ENCODE results near the gene RAB7B. TPM values are rescaled to one million over a fixed set of nuclear protein-coding genes. Genes with fewer than 3 reads are reported as not detected.

The RAB7B gene
- total RNA-seq, 1 donor from 2014 or later, result 4.4 TPM

DNA sequence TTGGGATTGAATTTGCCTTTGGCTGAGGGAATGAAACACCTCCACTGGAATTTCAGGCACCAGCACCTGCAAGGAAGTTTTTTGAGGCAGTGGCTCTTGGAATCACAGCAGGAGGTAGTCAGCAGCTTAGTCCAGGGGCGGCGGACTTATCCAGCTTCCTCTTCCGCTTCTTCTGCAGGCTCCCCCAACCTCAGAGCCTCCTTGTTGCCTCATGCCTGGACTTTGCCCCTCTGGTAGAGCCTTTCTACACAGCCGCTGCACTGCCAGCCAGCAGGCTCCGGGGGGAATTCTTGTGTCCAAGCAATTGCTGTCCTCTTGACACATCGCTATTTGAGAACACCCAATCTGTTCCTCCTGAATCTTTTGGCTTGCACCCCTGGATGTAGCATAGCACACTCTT lies 45.4 kb upstream of the RAB7B start:
- TF ChIP-seq, protein P1, sequence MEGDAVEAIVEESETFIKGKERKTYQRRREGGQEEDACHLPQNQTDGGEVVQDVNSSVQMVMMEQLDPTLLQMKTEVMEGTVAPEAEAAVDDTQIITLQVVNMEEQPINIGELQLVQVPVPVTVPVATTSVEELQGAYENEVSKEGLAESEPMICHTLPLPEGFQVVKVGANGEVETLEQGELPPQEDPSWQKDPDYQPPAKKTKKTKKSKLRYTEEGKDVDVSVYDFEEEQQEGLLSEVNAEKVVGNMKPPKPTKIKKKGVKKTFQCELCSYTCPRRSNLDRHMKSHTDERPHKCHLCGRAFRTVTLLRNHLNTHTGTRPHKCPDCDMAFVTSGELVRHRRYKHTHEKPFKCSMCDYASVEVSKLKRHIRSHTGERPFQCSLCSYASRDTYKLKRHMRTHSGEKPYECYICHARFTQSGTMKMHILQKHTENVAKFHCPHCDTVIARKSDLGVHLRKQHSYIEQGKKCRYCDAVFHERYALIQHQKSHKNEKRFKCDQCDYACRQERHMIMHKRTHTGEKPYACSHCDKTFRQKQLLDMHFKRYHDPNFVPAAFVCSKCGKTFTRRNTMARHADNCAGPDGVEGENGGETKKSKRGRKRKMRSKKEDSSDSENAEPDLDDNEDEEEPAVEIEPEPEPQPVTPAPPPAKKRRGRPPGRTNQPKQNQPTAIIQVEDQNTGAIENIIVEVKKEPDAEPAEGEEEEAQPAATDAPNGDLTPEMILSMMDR (conservative IDR thresholded peaks at IDR 0.05), result no peak
- DNase-seq (ENCODE audit: low read depth, low spot score), result no peak
- Mint-ChIP-seq H3K4me1 (peaks cover 8% of the 10 kb centered on the region), H3K4me3 (no peak overlapping the region), H3K9me3 (no peaks in the 10 kb centered on the region), H3K27me3 (ENCODE audit: low read depth) (no peaks in the 10 kb centered on the region), H3K36me3 (ENCODE audit: low read depth) (no peaks in the 10 kb centered on the region), H3K27ac (ENCODE audit: unreplicated experiment) (no peak overlapping the region)

DNA sequence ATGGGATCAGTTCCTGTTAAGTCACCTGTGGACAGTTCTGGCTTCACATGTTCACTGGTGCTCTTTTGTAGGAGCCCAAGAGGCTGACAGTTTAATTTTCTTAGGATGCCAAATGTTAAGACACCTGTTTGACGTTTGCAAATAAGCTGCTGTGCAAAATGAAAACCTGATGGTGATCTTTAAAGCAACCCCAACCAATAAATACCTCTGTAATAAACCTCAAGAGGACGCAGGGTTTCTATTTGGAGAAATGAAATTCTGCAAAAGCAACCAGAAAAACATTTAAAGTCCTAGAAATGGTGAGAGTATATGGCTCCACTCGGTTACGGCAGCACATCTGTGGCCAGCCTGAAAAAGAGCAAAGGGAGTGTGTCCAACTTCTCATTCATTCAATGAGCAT lies 44.1 kb upstream of the RAB7B start:
- TF ChIP-seq, protein P1 (conservative IDR thresholded peaks at IDR 0.05), result no peak
- Mint-ChIP-seq H3K4me3 (no peak overlapping the region), H3K27me3 (ENCODE audit: low read depth) (no peaks in the 10 kb centered on the region), H3K4me1 (no peaks in the 10 kb centered on the region), H3K36me3 (ENCODE audit: low read depth) (no peaks in the 10 kb centered on the region), H3K9me3 (no peaks in the 10 kb centered on the region), H3K27ac (ENCODE audit: unreplicated experiment) (no peak overlapping the region)
- no peak for DNase-seq (ENCODE audit: low read depth, low spot score)

DNA sequence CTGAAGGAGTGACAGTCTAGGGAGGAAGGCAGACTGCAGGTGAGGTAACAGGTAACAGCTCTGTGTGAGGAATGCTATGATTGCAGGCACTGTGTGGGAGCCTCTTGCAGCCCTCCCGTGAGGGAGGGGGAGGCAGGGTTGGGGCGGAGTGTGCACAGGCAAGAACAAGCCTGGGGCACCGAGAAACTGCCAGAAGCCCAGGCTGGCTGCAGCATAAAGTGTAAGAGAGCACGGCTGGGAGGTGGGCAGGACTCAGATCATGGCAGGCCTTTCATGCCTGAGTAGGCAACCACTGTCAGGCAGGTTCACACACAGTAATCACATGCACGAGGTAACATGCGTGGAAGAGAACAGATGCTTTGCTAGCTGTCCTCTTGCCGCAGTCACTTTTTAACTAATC lies 38.4 kb upstream of the RAB7B start:
- DNase-seq (ENCODE audit: low read depth, low spot score), result no peak
- Mint-ChIP-seq H3K27me3 (ENCODE audit: low read depth) (peaks cover 18% of the 10 kb centered on the region), H3K9me3 (no peaks in the 10 kb centered on the region), H3K4me3 (no peak overlapping the region), H3K4me1 (peaks cover 29% of the 10 kb centered on the region), H3K36me3 (ENCODE audit: low read depth) (no peaks in the 10 kb centered on the region), H3K27ac (ENCODE audit: unreplicated experiment) (no peak overlapping the region)
- TF ChIP-seq, protein P1 (conservative IDR thresholded peaks at IDR 0.05), result no peak

DNA sequence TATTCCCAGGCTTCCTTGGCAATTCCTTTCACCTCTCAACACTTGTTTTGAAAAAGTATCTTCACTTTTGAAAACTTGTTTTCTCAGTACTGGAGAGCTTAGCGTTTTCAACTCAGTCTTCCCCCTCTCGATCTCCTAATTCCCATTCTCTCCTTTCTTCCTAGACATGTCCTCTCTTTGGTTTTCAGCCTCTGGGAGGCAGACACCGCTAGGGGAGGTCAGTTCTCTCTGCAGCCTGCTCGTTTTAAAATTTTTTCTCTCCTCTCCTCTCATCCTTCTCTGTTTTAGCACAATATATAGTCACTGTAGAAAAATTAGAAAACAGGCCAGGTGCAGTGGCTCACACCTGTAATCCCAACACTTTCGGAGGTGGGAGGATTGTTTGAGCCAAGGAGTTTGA lies 37.1 kb upstream of the RAB7B start:
- Mint-ChIP-seq H3K27ac (ENCODE audit: unreplicated experiment) (no peak overlapping the region), H3K4me1 (peaks cover 29% of the 10 kb centered on the region), H3K4me3 (no peak overlapping the region), H3K36me3 (ENCODE audit: low read depth) (no peaks in the 10 kb centered on the region), H3K27me3 (ENCODE audit: low read depth) (peaks cover 22% of the 10 kb centered on the region), H3K9me3 (no peaks in the 10 kb centered on the region)
- no peak for DNase-seq (ENCODE audit: low read depth, low spot score)
- TF ChIP-seq, protein P1 (conservative IDR thresholded peaks at IDR 0.05), result no peak

DNA sequence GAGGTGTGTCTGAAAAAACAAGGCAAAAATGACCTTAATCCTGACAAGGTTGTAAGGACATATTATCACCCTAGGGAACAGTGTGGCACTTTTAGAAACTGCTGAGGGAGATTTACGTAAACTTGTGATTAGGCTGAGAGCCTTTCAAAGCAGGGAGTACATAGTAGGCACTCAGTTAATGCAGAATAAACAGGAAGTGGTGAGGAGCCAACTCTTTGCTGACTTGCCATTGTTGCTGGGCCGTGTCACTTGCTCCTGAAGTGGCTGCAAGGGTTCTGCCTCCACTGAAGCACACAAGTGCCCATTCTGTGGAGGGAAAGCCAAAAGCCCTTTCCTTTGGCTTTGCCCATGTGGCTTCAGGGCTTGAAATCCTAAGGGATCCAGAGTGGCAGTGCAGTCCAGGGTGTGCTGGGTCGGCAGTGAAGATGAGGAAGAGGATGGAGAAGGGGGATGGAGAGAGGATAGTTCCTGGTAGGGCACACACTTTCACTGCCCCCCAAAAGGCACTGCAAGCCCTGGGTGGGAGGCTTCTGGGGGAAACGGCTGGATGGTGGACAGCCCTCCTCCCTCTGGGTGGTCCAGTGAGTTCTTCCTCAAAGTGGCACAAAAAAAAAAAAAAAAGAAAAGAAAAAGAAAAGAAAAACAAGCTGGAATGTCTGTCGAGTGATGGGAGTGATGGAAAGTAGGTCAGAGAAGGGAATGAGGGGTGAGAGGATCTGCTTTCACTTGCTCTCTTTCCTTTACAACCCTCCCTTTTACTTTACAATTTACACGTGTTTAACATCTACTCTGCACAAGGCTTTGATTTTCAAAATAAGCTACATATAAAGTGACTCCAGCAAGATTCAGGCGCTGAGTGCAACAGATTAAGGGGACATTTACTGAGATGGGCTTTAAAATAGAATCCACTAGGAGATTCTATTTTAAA lies 36.1 kb upstream of the RAB7B start:
- TF ChIP-seq, protein P1 (conservative IDR thresholded peaks at IDR 0.05), result no peak
- H3K27me3 Mint-ChIP-seq (ENCODE audit: low read depth), result peaks cover 29% of the 10 kb centered on the region
- no peaks in the 10 kb centered on the region for H3K9me3 Mint-ChIP-seq
- peaks cover 29% of the 10 kb centered on the region for H3K4me1 Mint-ChIP-seq
- no peak for DNase-seq (ENCODE audit: low read depth, low spot score)
- no peak overlapping the region for H3K27ac Mint-ChIP-seq (ENCODE audit: unreplicated experiment)
- no peaks in the 10 kb centered on the region for H3K36me3 Mint-ChIP-seq (ENCODE audit: low read depth)
- no peak overlapping the region for H3K4me3 Mint-ChIP-seq
